HL-60 (cell line): ENCODE measurements around the gene FOXO6.

Source experiments
- CTCF ChIP-seq: IDR thresholded peaks from one replicate; pipeline ENCODE4 v1.5.1; 2011; ENCODE audit warnings: low read length, control low read depth, inconsistent platforms; ENCODE audit not compliant: insufficient read depth
- GABPA ChIP-seq: IDR thresholded peaks from 2 replicates; pipeline ENCODE4 v1.6.1; 2012; ENCODE audit warnings: low read depth
- POLR2AphosphoS5 ChIP-seq: IDR thresholded peaks from 2 replicates; pipeline ENCODE4 v1.6.1; 2012; ENCODE audit warnings: low read depth
- REST ChIP-seq: IDR thresholded peaks from 2 replicates; pipeline ENCODE4 v1.6.1; 2012; ENCODE audit warnings: low read depth; ENCODE audit not compliant: insufficient replicate concordance
- SPI1 ChIP-seq: IDR thresholded peaks from 2 replicates; pipeline ENCODE4 v1.6.1; 2012; ENCODE audit warnings: low read depth, mild to moderate bottlenecking, borderline replicate concordance

GRCh38 chr1:41328780-41329640 lies 32.2 kb upstream of the FOXO6 start:
- TF ChIP-seq CTCF: no peak
- TF ChIP-seq POLR2AphosphoS5: no peak
- no peak for TF ChIP-seq GABPA
- TF ChIP-seq SPI1: no peak
- no peak for TF ChIP-seq REST
